GM21528 (cell line): ENCODE results near the gene XPO5.
"Not testable (repeated sequence)": the region's sequence is repeated elsewhere in the genome, so short reads cannot be mapped to it uniquely, and the experiment has no call there.

Experiments used
- ATAC-seq: cut with Tn5 transposase; IDR thresholded peaks from one replicate; pipeline ENCODE4 v1.9.1; 2021; ENCODE audit warnings: mild to moderate bottlenecking, moderate library complexity; ENCODE audit not compliant: unreplicated experiment, low FRiP score

The XPO5 gene

DNA sequence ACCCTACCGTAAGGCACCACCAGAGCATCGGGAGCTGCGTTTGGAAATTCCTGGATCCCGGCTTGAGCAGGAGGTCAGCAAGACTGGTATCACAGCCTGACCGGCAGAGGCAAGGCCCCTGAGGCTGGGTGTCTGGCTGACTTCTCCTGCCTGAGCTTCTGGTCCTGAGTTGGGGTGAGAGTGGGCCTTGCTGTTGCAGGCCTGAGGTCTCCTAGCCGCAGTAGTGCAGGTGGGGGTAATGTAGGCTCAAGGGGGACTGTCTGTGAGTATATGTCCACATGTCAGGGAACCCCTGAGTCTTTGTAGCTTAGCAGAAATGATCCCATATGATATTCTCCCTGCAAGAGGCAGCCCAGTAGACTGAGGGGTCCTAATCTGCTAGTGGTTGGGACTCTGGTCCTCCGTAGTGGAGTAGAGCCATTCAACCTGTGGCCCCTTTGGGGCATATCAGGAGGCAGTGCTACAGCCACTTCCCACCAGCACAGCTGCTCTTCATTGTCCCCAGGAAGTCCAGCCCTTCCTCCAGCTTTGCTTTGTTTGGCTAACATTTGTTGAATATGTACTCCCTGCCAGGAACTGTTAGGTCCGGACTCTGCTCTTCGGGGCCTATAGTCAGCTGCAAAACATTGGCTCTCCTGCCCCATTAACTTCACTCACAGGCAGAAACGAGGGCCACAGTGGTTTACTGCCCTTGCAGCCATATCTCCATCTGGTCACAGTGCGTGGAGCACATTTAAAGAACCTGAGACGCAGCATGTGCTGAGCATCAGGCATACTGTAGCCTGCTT is 76.6 kb downstream of the XPO5 start:
- no peak for ATAC-seq

DNA sequence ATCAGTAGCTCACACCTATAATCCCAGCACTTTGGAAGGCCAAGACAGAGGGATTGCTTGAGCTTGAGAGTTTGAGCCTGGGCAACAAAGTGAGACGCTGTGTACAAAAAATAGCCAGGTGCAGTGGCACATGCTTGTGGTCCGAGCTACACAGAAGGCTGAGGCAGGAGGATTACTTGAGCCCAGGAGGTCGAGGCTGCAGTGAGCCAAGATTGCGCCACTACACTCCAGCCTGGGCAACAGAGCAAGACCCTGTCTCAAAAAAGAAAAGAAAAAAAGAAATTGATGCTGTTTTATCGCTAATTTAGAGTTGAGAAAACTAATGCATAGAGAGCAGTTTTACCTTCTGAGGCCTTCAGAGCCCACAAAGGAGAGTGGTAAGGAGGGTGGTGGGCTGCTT is 77.5 kb downstream of the XPO5 start:
- not testable (repeated sequence) for ATAC-seq

DNA sequence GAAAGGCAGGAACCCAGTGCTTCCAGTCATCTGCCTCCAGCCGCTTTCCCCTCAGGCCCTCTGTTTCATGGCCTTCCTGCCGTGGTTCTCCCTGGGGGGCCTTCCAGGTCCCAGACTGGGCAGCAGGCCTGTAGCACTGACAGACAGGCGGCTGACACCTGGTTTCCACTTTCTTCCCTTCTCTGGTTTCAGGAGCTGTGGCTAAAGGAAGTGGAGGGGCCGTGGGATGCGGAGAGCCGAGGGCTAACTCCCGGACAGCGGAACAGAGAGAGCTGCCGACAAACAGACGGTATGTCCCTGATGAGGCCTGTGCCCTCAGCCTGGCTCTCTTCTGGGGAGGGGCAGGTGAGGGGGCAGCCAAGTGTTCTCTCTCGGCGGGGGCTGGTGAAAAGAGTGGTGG is 78.1 kb downstream of the XPO5 start:
- no peak for ATAC-seq

DNA sequence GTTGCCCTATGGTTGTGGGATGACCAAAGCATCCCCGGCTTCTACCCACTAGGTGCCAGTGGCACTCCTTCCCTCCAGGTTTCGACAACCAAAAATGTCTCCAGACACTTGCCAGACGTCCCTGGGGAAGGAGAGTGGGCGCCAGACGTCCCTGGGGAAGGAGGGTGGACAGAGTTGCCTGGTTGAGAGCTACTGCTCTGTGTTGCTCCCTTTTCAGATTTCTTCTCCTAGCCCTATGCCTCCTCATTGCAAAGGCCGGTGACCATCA is 78.8 kb downstream of the XPO5 start:
- no peak for ATAC-seq

DNA sequence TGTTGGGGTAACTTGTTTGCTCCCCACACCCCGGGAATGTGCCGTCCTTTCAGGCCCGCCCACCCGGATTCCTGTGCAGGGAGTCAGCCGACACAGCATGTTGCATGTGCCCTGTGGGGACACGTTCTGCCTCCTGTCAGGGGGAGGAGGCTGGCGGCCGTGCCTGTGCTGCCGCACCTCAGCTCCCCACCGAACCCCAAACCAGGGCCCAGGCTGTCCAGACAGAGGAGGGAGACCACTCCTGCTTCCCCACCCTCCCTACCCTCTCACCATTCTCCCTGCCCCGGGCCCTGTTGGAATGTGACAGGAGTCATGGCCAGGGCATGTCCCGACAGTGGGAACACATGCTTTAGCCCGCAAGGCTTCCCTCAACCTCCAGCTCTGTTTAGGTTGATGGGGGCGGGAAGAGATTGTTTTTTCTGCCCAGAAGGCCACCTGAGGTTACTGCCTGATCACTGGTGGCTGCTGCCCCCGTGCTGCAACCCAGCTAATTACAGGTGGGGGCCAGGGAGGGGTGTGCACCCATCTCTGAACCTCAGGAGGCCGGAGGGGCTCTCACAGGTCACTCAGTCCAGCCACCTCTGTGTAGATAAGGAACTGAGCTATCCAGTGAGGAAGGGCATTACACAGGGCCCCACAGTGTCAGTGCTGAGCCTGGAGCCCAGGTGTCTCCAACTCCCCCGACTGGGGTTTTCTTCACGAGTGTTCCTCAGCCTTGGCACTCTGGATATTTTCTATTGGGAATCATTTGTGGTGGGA is 79.3 kb downstream of the XPO5 start:
- ATAC-seq: no peak

DNA sequence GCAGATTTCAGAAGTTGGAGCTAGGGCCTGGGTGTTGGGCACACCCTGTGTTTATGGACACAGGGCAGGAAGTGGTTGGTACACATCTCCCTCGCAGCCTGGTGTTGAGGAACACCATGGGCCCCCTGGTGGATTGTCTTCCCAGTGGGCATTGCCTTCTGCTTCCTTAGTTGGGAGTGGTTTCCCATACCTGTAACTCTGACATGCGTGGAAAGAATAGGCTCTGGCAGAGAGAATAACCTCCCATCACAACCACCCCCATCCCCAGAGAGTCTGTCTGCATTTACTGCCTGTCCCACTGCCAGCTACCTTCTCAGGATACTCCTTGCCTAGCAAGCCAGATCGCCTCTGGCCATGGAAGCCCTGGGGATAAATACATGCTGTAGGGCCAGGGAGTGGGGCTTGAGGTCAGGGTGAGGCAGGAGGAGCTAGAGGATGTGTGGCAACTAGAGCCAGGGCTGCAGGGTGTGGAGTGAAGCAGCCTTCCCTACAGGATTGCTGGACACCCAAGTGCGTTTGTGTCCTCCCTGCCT is 80.4 kb downstream of the XPO5 start:
- no peak for ATAC-seq

DNA sequence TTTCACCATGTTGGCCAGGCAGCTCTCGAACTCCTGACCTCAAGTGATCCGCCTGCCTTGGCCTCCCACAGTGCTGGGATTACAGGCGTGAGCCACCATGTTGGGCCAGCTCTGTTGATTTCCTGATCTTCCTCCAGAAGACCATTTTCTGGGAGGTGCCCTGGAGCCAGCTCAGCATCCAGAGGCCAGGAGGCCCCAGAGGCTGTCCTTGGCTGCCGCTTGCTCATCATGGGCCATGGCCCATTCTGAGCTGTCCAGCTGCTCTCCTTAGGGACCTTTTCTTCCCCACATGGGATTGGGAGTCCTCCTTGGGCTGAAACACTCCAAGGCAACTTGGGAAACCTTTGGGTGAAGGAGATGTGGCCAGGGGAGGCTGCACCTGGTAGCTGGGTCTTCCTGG is 81.1 kb downstream of the XPO5 start:
- no peak for ATAC-seq

DNA sequence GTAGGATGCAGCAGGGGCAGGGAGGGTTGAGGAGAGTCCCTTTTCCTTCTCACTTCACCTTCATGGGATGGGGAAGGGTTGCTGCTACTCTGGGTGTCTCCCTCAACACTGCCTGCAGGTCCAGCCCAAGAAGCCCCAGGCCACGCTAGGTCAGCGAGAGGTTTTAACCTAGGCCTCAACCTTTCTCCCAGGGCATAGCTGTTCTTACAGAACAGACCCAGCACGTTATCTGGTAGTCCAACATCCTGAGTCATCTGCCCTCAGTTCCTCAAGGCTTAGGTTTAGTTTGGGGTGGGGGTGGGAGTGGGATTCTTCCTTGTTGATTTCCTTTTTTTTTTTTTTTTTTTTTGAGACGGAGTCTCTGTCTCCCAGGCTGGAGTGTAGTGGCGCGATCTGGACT is 81.5 kb downstream of the XPO5 start:
- ATAC-seq: no peak

DNA sequence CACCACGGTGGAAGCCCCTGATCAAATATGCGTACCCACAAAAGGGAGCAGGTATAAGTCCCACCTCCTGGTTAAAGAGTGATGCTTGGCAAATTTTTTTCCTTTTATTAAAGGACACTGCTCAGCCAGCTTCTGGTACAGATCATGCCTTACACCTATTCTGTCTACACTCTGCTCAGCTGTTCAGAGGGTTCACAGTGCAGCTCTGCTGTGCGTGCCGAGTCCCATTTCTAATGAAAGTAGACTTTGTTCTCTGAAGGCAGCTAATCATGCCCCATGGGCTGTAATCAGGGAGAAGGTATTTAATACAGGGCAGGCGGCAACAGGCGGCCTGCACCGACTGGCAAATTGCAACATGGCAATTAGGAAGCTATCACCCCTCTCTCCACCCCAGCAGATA is 82.0 kb downstream of the XPO5 start:
- ATAC-seq: no peak

DNA sequence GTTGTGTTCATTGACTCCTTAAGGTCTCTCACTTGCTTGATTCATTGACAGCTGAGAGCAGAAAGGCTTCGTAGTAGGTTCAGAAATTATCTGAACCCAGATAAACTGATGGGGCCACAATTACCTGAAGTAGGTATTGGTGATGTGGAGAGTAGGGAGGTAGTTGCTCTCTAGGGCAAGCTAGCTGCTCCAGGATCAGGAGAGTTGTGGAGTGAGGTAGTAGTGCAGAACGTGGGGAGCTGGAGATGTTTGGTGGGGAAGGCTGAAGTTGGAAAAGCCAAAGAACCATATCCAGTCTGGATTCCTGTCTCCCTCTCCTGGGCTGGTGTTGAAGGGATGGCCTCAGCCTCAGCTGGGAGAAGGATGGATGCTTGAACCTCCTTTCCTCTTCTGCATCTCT is 82.6 kb downstream of the XPO5 start:
- ATAC-seq: no peak

DNA sequence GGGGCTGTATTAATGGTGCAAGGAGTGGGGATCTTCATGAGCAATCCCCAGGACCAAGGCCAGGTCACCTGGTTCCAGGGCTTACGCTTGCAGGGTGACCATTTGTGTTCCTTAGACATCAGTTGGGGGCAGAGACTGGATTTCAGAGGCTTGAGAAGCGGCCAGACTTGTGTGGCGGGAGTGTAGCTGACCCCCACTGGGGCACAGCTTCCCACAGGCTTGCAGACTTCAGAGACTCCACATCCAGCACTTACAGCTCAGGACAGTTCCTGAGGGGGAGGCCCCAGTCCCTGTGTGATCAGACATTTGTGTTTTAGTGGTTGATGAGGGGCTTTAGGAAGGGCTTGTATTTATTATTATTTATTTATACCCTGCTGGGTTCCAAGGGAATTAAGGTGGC is 83.2 kb downstream of the XPO5 start:
- no peak for ATAC-seq

DNA sequence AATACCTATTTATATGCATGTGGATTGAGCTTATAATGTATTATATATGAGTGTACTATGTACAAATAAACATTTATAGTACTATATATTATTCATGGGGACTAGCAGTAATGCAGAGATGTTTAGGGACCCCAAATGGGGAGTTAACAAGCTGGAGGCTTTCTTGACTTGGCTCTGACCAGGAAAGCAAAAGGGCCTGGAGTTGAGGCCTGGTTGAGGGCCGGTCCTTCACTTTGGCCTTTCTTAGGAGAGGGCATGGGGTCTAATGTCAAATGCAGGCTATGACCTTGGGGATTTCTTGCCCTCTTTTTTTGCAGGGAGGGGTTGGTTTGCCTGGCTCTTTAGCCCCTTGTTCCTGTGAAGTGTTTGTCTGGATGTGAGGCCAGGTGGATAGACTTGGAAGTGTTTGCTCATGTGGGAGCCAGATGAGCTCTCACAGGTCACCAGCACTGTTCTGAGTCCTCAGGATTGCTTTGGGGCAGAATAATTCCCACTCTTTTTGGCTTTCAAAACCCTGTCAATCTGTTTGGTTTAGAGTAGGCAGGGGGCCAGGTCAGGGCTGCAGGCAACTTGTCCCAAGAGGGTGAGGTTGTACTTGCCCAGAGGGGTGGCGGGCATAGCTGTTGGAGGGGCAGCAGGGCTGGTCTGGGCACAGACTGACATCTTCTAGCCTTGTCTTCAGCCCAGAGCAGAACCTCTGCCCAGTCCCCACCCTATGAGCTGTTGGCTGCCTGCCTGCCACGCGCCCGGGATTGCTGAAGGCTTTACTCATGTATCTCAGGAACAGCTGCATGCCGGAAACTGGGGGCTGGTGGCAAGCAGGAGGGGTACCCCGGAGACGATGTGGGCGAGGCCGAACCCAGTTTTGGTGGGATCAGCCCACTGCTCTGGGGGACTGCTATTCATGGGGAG is 83.8 kb downstream of the XPO5 start:
- ATAC-seq: no peak

DNA sequence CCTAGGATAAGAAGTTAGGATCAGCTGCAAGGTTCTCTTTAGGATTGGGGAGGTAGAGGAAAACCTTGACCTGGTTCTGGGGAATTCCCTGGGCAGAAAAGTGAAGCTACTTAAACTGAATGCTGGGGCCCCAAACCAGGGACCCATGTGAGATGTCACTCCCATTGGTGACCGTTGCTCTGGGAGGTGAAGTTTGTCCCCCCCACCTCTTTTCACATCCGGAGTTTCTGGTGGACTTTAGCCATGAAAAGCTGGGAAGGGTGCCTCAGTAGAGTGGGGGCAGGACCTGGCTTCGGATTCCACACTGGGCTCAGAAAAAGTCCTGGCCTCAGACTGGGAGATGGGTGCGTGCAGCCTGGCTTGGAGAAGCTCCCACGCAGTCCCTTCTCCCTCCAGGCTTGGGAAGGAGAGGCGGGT is 85.3 kb downstream of the XPO5 start:
- no peak for ATAC-seq

DNA sequence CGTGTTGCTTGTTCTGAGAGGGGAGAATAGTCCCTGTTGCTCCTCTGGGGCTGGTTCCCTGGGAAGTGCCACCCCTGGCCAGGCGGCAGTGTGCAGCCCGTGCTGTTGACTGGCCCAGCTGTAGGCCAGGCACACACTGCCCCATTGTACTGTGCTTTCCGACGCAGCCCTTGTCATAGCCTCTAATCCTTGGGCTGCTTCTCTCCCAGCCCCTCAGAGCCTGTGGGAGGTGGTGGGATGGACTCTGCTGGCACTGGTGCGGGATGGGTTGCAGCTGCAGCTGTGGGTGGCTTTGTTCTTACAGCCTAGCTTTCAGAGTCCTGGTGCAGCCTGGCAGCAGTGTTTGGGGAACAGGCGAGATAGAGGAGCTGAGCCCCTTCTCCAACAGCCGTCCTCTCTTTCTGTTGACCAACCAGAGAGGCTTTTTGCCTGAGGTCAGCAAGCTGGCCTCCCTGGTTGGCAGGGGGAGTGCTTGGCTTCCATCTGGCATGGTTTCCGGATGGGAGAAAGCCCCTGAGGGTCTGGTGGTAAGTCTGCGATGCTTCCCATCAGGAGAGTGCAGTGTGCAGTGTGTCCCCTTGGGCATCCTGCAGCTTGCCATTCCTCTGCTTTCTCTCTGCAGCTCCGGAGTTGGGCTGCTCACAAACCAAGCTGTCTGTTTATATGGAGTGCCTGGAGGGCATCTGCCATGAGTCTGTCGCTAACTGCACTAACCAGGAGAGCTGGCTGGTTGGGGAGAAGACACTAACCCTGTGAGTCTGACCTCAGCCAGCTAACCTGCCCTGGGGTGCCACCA is 86.4 kb downstream of the XPO5 start:
- no peak for ATAC-seq

DNA sequence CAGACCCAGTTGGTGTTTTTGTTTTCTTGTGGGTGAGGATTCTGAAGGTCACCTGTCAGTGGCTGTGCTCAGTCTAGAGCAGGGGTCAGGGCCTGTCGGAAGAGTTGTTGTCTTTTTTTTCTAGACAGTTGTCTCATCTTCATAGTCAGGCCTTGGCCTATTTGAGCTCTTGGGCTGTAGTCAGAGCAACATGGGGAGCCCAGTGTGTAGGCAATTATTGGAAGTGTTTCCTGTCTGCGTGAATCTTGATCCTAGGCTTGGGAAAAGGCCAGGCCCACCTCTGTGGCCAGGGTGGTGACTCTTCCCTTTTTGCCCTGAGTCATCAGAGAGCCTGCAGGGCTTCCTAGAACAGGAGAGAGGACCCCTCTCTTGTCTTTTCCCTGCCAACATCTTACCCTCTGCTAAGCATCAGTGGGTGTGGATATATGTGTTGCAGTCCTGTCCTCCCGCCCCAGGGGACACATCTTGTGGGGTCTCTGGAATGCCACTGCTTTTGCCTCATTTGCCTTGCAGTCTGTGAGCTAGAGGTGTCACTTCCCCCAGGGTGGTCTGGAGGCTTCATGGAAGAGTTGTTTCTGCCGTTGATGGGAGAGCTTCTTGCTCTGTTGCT is 87.1 kb downstream of the XPO5 start:
- ATAC-seq: no peak

DNA sequence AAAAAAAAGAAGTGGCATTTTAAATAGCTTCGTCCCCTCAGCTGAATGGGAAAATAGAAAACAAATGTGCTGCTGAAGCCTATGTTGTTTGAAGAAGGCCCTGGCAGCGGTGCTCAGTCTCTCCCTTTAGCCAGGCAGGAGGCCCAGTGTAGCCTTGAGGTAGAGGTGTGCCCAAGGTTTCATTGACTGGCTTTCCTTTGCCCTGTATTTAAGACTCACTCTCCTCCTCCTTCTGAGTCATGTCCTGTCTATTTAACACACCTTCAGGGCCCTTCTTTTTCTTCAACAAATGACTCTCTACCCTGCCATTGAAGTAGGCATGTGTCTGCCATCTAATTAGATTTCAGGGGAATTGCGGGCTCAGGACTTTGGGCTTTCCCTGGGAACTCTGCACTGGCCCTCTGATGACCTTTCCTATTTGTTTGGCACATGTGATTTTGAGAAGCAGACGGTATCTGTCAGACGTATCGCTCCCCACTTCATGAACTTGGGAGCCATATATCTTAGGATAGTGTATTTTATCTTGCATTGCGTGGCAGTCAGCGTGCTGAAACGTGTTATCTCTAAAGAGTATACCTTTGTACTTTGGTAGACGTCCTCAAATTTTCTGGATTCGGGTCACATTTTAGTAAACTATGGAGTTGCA is 94.1 kb downstream of the XPO5 start:
- no peak for ATAC-seq

DNA sequence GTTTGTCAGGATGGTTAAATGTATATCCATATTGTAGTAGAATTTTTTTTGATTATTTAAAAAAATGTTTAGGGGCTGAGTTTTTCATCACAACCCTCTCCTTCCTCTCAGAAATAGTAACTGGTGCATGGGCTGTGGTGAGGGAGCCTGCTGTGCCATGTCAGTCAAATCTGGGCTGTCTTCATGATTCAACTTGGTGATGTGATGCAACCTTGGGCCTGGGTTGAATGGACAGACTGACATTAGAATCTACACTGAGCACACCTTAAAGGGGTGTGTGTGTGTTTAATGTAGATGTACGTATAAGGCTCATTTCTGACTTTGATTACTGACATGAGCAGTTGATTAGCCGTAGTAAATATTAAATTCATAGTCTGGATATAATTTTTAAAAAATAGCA is 94.8 kb downstream of the XPO5 start:
- no peak for ATAC-seq

DNA sequence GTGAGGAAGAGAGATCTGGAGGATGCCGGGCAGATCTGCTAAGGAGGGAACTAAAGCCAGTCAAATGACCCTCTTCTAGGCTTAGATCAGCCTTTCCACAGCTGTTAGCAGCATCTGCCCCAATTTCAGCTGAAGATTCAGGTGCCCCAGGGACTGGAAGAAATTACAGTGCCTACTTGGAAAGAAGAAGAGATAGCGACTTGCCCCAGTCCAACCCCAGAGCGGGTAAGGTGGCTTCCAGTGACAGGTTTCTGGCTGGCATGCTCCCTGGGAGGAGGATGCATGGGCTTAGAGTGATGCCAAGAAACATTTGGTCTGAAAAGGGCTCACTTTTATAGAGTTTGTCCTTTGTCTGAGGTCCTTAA is 97.8 kb downstream of the XPO5 start:
- no peak for ATAC-seq

DNA sequence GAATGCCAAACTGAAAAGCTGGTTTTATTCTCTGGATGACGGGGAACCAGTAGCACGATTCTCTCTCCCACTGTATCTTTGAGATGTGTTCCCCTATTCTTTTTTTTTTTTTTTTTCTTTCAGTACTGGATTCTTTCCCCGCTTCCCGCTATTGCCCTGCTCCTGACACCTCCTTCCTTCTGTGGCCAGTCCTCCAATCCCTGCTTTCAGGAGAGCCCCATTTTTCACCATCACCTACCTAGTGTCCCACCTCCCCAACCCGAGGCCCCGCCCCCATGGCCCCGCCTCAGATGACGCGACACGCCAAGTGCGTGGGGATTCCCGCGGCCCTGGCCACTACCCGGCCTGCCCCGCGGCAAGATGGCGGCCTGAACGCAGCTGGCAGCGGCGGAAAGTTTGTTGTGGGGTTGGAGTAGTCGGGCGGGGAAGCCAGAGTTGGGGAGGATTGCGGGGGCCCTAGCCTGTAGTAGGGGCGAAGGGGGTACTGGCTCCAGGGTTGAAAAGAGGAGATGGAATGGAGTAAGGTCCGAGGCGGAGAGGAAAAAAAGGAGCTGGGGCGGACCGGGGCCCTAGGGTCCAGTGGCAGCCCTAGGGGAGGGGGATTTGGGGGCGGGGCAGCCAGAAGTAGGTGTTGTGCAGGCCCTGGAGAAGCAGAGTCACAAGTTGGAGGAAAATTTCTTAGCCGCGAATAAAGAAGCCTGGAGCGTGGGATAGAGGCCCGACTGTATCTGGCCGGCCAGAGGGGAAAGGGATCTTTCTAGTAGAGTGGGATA is 98.4 kb downstream of the XPO5 start, which contains the start of gene TJAP1:
Gene TJAP1, plus strand, starts transcription at position 336 of the 773 bp plus-strand sequence. CDS start 21,432 bp downstream, outside the sequence.
- ATAC-seq: peak; percentile 91
